Spleen (tissue), 11 donors: ENCODE data around the gene PLCB3. TPM values are rescaled to one million over a fixed set of nuclear protein-coding genes. Genes with fewer than 3 reads are reported as not detected.

ENCODE experiments used
- DNase-seq: peaks from one replicate; pipeline ENCODE4 v3.0.0-alpha.2; 2020
- H3K27ac ChIP-seq, 8 donors: fragments of 200-600 bp; sonication (generic) in 7 of 8; 1 replicate in 4 of 8; 2 replicates in 4 of 8; pipeline versions ENCODE4 v1.5.0 to v1.8.0; 2016 to 2021; ENCODE audit warnings: inconsistent platforms in 4 of 8, mild to moderate bottlenecking in 4 of 8, moderate library complexity in 1 of 8
- H3K27me3 ChIP-seq, 7 donors: fragments of 200-600 bp; sonication (generic) in 6 of 7; replicated peaks in 1 of 7; 1 replicate in 4 of 7; 2 replicates in 3 of 7; pipeline versions ENCODE4 v1.5.0 to v1.8.0; 2016 to 2021; ENCODE audit warnings: inconsistent platforms in 3 of 7, mild to moderate bottlenecking in 1 of 7
- H3K36me3 ChIP-seq, 6 donors: fragments of 200-600 bp; sonication (generic) in 5 of 6; 1 replicate in 4 of 6; 2 replicates in 2 of 6; pipeline versions ENCODE4 v1.5.0 to v1.8.0; 2016 to 2021; ENCODE audit warnings: inconsistent platforms in 2 of 6
- H3K4me1 ChIP-seq, 6 donors: fragments of 200-600 bp; sonication (generic) in 5 of 6; 1 replicate in 3 of 6; 2 replicates in 3 of 6; pipeline versions ENCODE4 v1.5.0 to v1.8.0; 2016 to 2021; ENCODE audit warnings: inconsistent platforms in 3 of 6
- H3K4me3 ChIP-seq, 8 donors: fragments of 200-600 bp; sonication (generic) in 7 of 8; 1 replicate in 4 of 8; 2 replicates in 4 of 8; pipeline versions ENCODE4 v1.5.0 to v1.8.0; 2016 to 2021; ENCODE audit warnings: inconsistent platforms in 4 of 8, mild to moderate bottlenecking in 4 of 8, moderate library complexity in 2 of 8
- H3K9me3 ChIP-seq, 8 donors: fragments of 200-600 bp; sonication (generic) in 7 of 8; 1 replicate in 4 of 8; 2 replicates in 4 of 8; pipeline versions ENCODE4 v1.5.0 to v1.8.0; 2016 to 2021; ENCODE audit warnings: inconsistent platforms in 4 of 8
- CTCF ChIP-seq, 11 experiments: fragments of 200-600 bp in 7 of 11; fragments of 450-650 bp in 4 of 11; sonication (generic) in 4 of 11; IDR thresholded peaks in 8 of 11; conservative IDR thresholded peaks in 3 of 11; 1 replicate in 7 of 11; 2 replicates in 4 of 11; pipeline versions ENCODE4 v1.4.0 to v1.8.0; 2016 to 2021; ENCODE audit warnings: antibody characterized with exemption in 11 of 11, inconsistent platforms in 4 of 11, mild to moderate bottlenecking in 1 of 11
- POLR2A ChIP-seq, 3 donors: fragments of 450-650 bp; IDR thresholded peaks; one replicate each; pipeline ENCODE4 v1.5.1; 2017; ENCODE audit warnings: antibody characterized with exemption in 3 of 3, mild to moderate bottlenecking in 1 of 3
- POLR2AphosphoS5 ChIP-seq, 3 donors: sonication (generic); formaldehyde crosslinking; IDR thresholded peaks; one replicate each; pipeline ENCODE4 v1.5.1; 2017; ENCODE audit warnings: antibody characterized with exemption in 3 of 3
- WGBS, 5 donors: extraction: QIAGEN DNeasy Blood & Tissue Kit in 3 of 5; methylation state at CpG; one replicate each; pipeline versions ENCODE4 v1.1.5 to v1.1.7; 2013 to 2018; 5-methylcytosine and 5-hydroxymethylcytosine counted together
- intact Hi-C: fragments of 100-400 bp; cut with DNase I; formaldehyde crosslinking; loops from one replicate; pipeline ENCODE4 v1.15.0; 2023; ENCODE audit warnings: low total_unique reads
- polyA plus RNA-seq, 3 donors: library from polyadenylated mRNA; stranded (reverse); fragments of 200-250 nt; gene quantifications; one replicate each; pipeline ENCODE4 v1.2.1, GENCODE V29; 2013
- total RNA-seq, 7 donors: library from RNA; depleted of rRNA in 3 of 7; stranded (reverse); fragments of >200 nt in 3 of 7; fragmentation: NEBNext Ultra II Directional in 4 of 7; extraction: Animal tissue kit (Norgen Biotek cat#: 25700) in 4 of 7; gene quantifications; one replicate each; pipeline versions ENCODE4 v1.1.0 to v1.2.1, GENCODE V29; 2016 to 2021
- donor health status: healthy with polysubstance abuse.
- donor health status: DM: no; HTN: no; CAD: no; lungs with moderate emphysema.
- donor health status: DM: no; HTN: no; CAD: no.
- donor health status: Bipolar disorder and iron deficiency.
- donor health status: healthy.
- donor health status: DM: no; HTN: no; CAD: no.
- donor health status: DM: yes; HTN: yes; CAD: no.

Gene PLCB3
- total and polyA plus RNA-seq, 10 donors = 3.8 to 28.3 (median 21.1) TPM

GRCh38 chr11:64208796-64209562 is 42.4 kb upstream of the PLCB3 start:
- intact Hi-C loops = no loop called here
- Histone ChIP-seq H3K27ac (peak overlapping the region; percentile 84 to 99 (median 96)), H3K27me3 (no peaks in the 10 kb centered on the region), H3K4me1 (peaks cover 32 to 97% (median 59%) of the 10 kb centered on the region in 6 donors), H3K36me3 (peaks cover 0 to 66% (median 39%) of the 10 kb centered on the region in 6 donors), H3K9me3 (no peaks in the 10 kb centered on the region), H3K4me3 (peak overlapping the region in 5 of 8 donors; percentile 78 to 89 (median 82))
- WGBS, 5 donors = 76 to 88% (median 77%) methylated on average over 18 of the region's 18 CpGs
- TF ChIP-seq POLR2AphosphoS5 (IDR thresholded peaks at IDR 0.05) = peak in 1 of 3 donors; percentile 30
- no peak for TF ChIP-seq CTCF (IDR thresholded peaks at IDR 0.05 in 8 of 11, conservative IDR thresholded peaks at IDR 0.05 in 3 of 11)
- TF ChIP-seq POLR2A (IDR thresholded peaks at IDR 0.05) = no peak
- no peak for DNase-seq

- Histone ChIP-seq H3K36me3 (peaks cover 0 to 66% (median 40%) of the 10 kb centered on the region in 6 donors), H3K27me3 (no peaks in the 10 kb centered on the region), H3K27ac (peak overlapping the region in 6 of 8 donors; percentile 93 to 99 (median 96)), H3K9me3 (no peaks in the 10 kb centered on the region), H3K4me1 (peaks cover 29 to 97% (median 53%) of the 10 kb centered on the region in 6 donors), H3K4me3 (peak overlapping the region in 1 of 8 donors; percentile 89)
- no peak for TF ChIP-seq CTCF (IDR thresholded peaks at IDR 0.05 in 8 of 11, conservative IDR thresholded peaks at IDR 0.05 in 3 of 11)
- TF ChIP-seq POLR2AphosphoS5 (IDR thresholded peaks at IDR 0.05) = peak in 1 of 3 donors; percentile 40
- intact Hi-C loops = no loop called here
- 79 to 94% (median 83%) methylated on average over 8 of the region's 8 CpGs for WGBS, 5 donors
- no peak for DNase-seq
These were observed 41.8 kb upstream of the PLCB3 start for GRCh38 chr11:64209563-64209843.

GRCh38 chr11:64210301-64211020 is 40.9 kb upstream of the PLCB3 start:
- peak in 2 of 3 donors; percentile 5 to 48 for TF ChIP-seq POLR2AphosphoS5 (IDR thresholded peaks at IDR 0.05)
- TF ChIP-seq CTCF (IDR thresholded peaks at IDR 0.05 in 8 of 11, conservative IDR thresholded peaks at IDR 0.05 in 3 of 11) = no peak
- WGBS, 5 donors = 91 to 96% (median 92%) methylated on average over 23 to 24 of the region's 24 CpGs
- no peak for DNase-seq
- intact Hi-C loops = no loop called here
- Histone ChIP-seq H3K4me1 (peaks cover 20 to 97% (median 46%) of the 10 kb centered on the region in 6 donors), H3K9me3 (no peaks in the 10 kb centered on the region), H3K36me3 (peaks cover 0 to 75% (median 45%) of the 10 kb centered on the region in 6 donors), H3K27ac (peak overlapping the region in 3 of 8 donors; percentile 7 to 99 (median 21)), H3K27me3 (no peaks in the 10 kb centered on the region), H3K4me3 (no peak overlapping the region)
